Brain microvascular endothelial cell (primary cell): ENCODE data around the gene CERS4.
"Not testable (repeated sequence)": the region's sequence is repeated elsewhere in the genome, so short reads cannot be mapped to it uniquely, and the experiment has no call there.

Source experiments
- DNase-seq: peaks from one replicate; pipeline ENCODE4 v3.0.0-alpha.2; 2020
- H3K27ac ChIP-seq: fragments of 250-450 bp; sonication (Bioruptor Pico); 2 replicates; pipeline ENCODE4 v1.5.1; 2020; ENCODE audit warnings: mild to moderate bottlenecking, moderate library complexity
- H3K27me3 ChIP-seq: fragments of 250-450 bp; sonication (Bioruptor Pico); replicated peaks from 2 replicates; pipeline ENCODE4 v1.5.1; 2020; ENCODE audit warnings: mild to moderate bottlenecking
- H3K36me3 ChIP-seq: fragments of 250-450 bp; sonication (Bioruptor Pico); replicated peaks from 2 replicates; pipeline ENCODE4 v1.5.1; 2020; ENCODE audit warnings: mild to moderate bottlenecking
- H3K4me3 ChIP-seq: 2 replicates; pipeline ENCODE4 v1.5.1; 2011; ENCODE audit warnings: low read depth, mild to moderate bottlenecking, control low read depth, low read length, moderate library complexity
- CTCF ChIP-seq: IDR thresholded peaks from 2 replicates; pipeline ENCODE4 v1.5.1; 2011; ENCODE audit warnings: low read depth, mild to moderate bottlenecking, moderate library complexity, low read length, control low read depth, inconsistent platforms; ENCODE audit errors: missing control alignments
- in situ Hi-C: cut with HindIII; loops from 2 replicates; pipeline ENCODE4 v1.10.0; 2017; ENCODE audit warnings: low sequenced_read_pairs, low pct_ligation_motif_present

The CERS4 gene

GRCh38 chr19:8214802-8215201 is 5.6 kb downstream of the CERS4 start:
- Histone ChIP-seq H3K4me3 (no peak overlapping the region), H3K27ac (no peak overlapping the region), H3K36me3 (no peaks in the 10 kb centered on the region), H3K27me3 (peaks cover 6% of the 10 kb centered on the region)
- no peak for TF ChIP-seq CTCF
- no peak for DNase-seq
- in situ Hi-C loops, result no loop called here

- no peaks in the 10 kb centered on the region for H3K36me3 ChIP-seq
- no peaks in the 10 kb centered on the region for H3K27me3 ChIP-seq
- TF ChIP-seq CTCF, result no peak
- in situ Hi-C loops, result no loop called here
- no peak for DNase-seq
- H3K4me3 ChIP-seq, result no peak overlapping the region
- H3K27ac ChIP-seq, result no peak overlapping the region
Observed at GRCh38 chr19:8215783-8216182, 6.6 kb downstream of the CERS4 start.

- Histone ChIP-seq H3K27me3 (no peaks in the 10 kb centered on the region), H3K36me3 (no peaks in the 10 kb centered on the region), H3K4me3 (no peak overlapping the region), H3K27ac (no peak overlapping the region)
- DNase-seq, result no peak
- TF ChIP-seq CTCF, result no peak
- in situ Hi-C loops, result no loop called here
Observed at GRCh38 chr19:8216357-8216756, 7.2 kb downstream of the CERS4 start.

GRCh38 chr19:8218127-8218526 is 9.0 kb downstream of the CERS4 start:
- H3K27ac ChIP-seq, DNase-seq, in situ Hi-C loops: not testable (repeated sequence)

GRCh38 chr19:8220481-8220880 is 11.3 kb downstream of the CERS4 start:
- Histone ChIP-seq H3K4me3 (no peak overlapping the region), H3K27ac (no peak overlapping the region), H3K36me3 (no peaks in the 10 kb centered on the region), H3K27me3 (no peaks in the 10 kb centered on the region)
- in situ Hi-C loops, result no loop called here
- no peak for DNase-seq
- no peak for TF ChIP-seq CTCF

More at GRCh38 chr19:8218127-8218526, 9.0 kb downstream of the CERS4 start:
- H3K4me3 ChIP-seq, H3K27me3 ChIP-seq, H3K36me3 ChIP-seq: not testable (repeated sequence)

GRCh38 chr19:8221161-8221560 is 12.0 kb downstream of the CERS4 start:
- no peaks in the 10 kb centered on the region for H3K36me3 ChIP-seq
- TF ChIP-seq CTCF, result no peak
- H3K27ac ChIP-seq, result no peak overlapping the region
- no peak for DNase-seq
- H3K4me3 ChIP-seq, result no peak overlapping the region
- in situ Hi-C loops, result no loop called here
- no peaks in the 10 kb centered on the region for H3K27me3 ChIP-seq

- H3K36me3 ChIP-seq, DNase-seq, H3K4me3 ChIP-seq, in situ Hi-C loops, H3K27me3 ChIP-seq, H3K27ac ChIP-seq: not testable (repeated sequence)
Observed at GRCh38 chr19:8223442-8223841, 14.3 kb downstream of the CERS4 start.
